CD4-positive, alpha-beta T cell treated with Interleukin-17A for 1 hour (primary cell): ENCODE data around the gene PLEKHO2.

Source experiments
- DNase-seq: peaks from one replicate; pipeline ENCODE4 v3.0.0-alpha.2; 2020

PLEKHO2 gene

DNA sequence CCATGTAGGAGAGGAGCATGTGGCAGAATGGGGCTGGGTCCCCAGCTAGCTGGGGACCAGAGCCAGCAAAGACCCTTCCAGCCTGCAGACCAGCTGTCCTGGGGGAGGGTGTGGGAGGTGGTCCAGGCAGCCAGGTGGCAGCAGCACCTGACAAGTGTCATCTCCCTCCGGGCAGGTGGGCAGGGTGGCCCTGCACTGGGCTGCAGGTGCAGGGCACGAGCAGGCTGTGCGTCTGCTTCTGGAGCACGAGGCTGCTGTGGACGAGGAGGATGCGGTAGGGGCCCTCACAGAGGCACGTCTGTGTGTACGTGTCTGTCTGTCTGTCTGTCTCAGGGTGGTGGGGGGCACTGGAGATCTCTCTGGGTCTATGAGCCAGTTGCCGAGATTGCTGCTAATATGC lies 75.5 kb downstream of the PLEKHO2 start:
- no peak for DNase-seq
